ENCODE results near the gene PRR14. TPM values are rescaled to one million over a fixed set of nuclear protein-coding genes. Genes with fewer than 3 reads are reported as not detected.

PRR14 gene
- total and polyA plus RNA-seq, 2 of the 8 experiments (the other 6 are each of a cell fraction or from before 2014, with no cell fraction given) = 3.6 to 16.1 TPM

DNA sequence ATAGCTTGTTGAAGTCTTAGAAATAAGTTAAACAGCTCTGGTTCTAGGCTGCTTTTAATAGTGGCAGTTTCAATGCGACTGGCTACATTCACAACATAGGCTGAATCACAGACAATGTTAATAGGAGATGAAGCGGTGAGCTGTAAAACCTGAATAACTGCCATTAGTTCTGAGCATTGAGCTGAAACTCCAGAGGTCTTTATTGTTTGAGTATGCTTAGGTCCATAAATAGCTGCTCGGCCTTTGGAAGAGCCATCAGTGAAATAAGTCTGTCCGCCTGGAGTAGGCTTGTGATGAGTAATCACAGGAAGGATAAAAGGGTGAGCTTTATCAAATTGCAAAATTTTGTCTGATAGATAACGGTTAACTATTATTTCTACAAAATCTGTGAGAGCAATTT, 31.1 kb upstream of the PRR14 start:
- H3K27ac ChIP-seq (ENCODE audit: low read depth, low read length) = no peak overlapping the region
- H3K4ac ChIP-seq (replicated peaks; ENCODE audit: insufficient read length, low read depth, low read length) = no peak overlapping the region
- 86% methylated on average over 5 of the region's 5 CpGs; no CpG with 5 or more reads in 1 of the 2 experiments for WGBS, 2 experiments (ENCODE audit: extremely low coverage in 1 of 2, insufficient coverage in 1 of 2, insufficient read length in 1 of 2, insufficient replicate concordance in 2 of 2, low coverage in 1 of 2, low lambda C conversion rate in 2 of 2, missing lambda C conversion rate in 1 of 2)
- 0 out of 7 replicates have a peak, but pooled peaks cover 0 to 2% (median 0%) of the 10 kb centered on the region in 4 experiments for H3K4me1 ChIP-seq (replicated peaks in 1 of 4; ENCODE audit: control insufficient read depth in 3 of 4, insufficient read depth in 4 of 4, low read length in 3 of 4)
- H2BK15ac ChIP-seq (ENCODE audit: low read length) = no peak overlapping the region
- H3K23ac ChIP-seq (ENCODE audit: insufficient read length) = no peak overlapping the region
- H2BK120ac ChIP-seq (replicated peaks; ENCODE audit: low read depth, low read length) = no peak overlapping the region
- no peak for DNase-seq (ENCODE audit: low read depth in 1 of 2, low spot score in 2 of 2)
- no peaks in the 10 kb centered on the region for H3K79me1 ChIP-seq (ENCODE audit: low read depth, low read length)
- no peak overlapping the region for H3K4me2 ChIP-seq (ENCODE audit: insufficient read depth in 1 of 2, low read depth in 2 of 2, low read length in 2 of 2)
- ChIA-PET CTCF (ENCODE audit: partially characterized antibody) (interaction anchor here (0.6 to 3.1 kb wide), 10 partner anchors 9 to 194 kb away, joined by 3 to 22 read pairs (median 4); partner anchors contain the start of genes DCTPP1 and ZNF689), POLR2A (ENCODE audit: partially characterized antibody) (interaction anchor here (1.1 to 5.0 kb wide), 4 partner anchors 10 to 190 kb away, joined by 3 to 26 read pairs (median 4); partner anchors contain the start of genes DCTPP1 and ZNF689)
- H3K36me3 ChIP-seq (ENCODE audit: control insufficient read depth in 2 of 4, insufficient read depth in 4 of 4, low read length in 3 of 4) = no peaks in the 10 kb centered on the region
- H4K20me1 ChIP-seq (replicated peaks in 1 of 2; ENCODE audit: control insufficient read depth in 1 of 2, insufficient read depth in 2 of 2, low read length in 2 of 2) = no peaks in the 10 kb centered on the region
- H2AK5ac ChIP-seq (ENCODE audit: low read depth, low read length) = no peak overlapping the region
- H4K91ac ChIP-seq (replicated peaks; ENCODE audit: insufficient read length, low read length) = no peak overlapping the region
- no peak overlapping the region for H3K56ac ChIP-seq (replicated peaks; ENCODE audit: insufficient read length, low read depth, low read length)
- H3K9me3 ChIP-seq (ENCODE audit: insufficient read depth in 2 of 2, low read depth in 1 of 2, low read length in 1 of 2) = no peaks in the 10 kb centered on the region
- H2BK12ac ChIP-seq (ENCODE audit: low read depth, low read length) = no peak overlapping the region
- no peaks in the 10 kb centered on the region; a peak in 2 of 7 replicates for H3K27me3 ChIP-seq (replicated peaks in 1 of 4; ENCODE audit: control insufficient read depth in 3 of 4, extremely low read depth in 1 of 4, insufficient read depth in 3 of 4, low read length in 3 of 4)
- no peak overlapping the region for H3K14ac ChIP-seq (ENCODE audit: insufficient read length)
- H2BK20ac ChIP-seq (ENCODE audit: low read length) = no peak overlapping the region
- H3K18ac ChIP-seq (ENCODE audit: extremely low read depth, low read length) = no peak overlapping the region
- no peak overlapping the region for H4K5ac ChIP-seq (ENCODE audit: insufficient read length, low read depth, low read length)
- FAIRE-seq = no peak
- H3K79me2 ChIP-seq (ENCODE audit: control insufficient read depth in 1 of 2, insufficient read depth in 2 of 2, low read length in 2 of 2) = no peaks in the 10 kb centered on the region
- no peak overlapping the region for H3K9ac ChIP-seq (replicated peaks in 1 of 4; ENCODE audit: extremely low read depth in 1 of 4, low read depth in 3 of 4, low read length in 3 of 4)
- H4K8ac ChIP-seq (ENCODE audit: extremely low read depth, insufficient read depth, low read length) = no peak overlapping the region
- H3K23me2 ChIP-seq (ENCODE audit: low read depth, low read length) = no peaks in the 10 kb centered on the region
- no peak overlapping the region for H2AFZ ChIP-seq (ENCODE audit: low read length)
- H2BK5ac ChIP-seq (ENCODE audit: low read depth, low read length) = no peak overlapping the region
- no peak overlapping the region for H3K4me3 ChIP-seq (ENCODE audit: extremely low read depth in 1 of 4, insufficient read depth in 2 of 4, low read depth in 3 of 4, low read length in 4 of 4)
- TF ChIP-seq, protein P1, sequence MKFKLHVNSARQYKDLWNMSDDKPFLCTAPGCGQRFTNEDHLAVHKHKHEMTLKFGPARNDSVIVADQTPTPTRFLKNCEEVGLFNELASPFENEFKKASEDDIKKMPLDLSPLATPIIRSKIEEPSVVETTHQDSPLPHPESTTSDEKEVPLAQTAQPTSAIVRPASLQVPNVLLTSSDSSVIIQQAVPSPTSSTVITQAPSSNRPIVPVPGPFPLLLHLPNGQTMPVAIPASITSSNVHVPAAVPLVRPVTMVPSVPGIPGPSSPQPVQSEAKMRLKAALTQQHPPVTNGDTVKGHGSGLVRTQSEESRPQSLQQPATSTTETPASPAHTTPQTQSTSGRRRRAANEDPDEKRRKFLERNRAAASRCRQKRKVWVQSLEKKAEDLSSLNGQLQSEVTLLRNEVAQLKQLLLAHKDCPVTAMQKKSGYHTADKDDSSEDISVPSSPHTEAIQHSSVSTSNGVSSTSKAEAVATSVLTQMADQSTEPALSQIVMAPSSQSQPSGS (IDR thresholded peaks at IDR 0.05; ENCODE audit: low read length) = no peak
- TF ChIP-seq CEBPB (IDR thresholded peaks at IDR 0.05; ENCODE audit: low read depth, low read length) (no peak), BACH1 (IDR thresholded peaks at IDR 0.05; ENCODE audit: low read length) (no peak), POLR2AphosphoS5 (IDR thresholded peaks at IDR 0.05; ENCODE audit: low read depth, low read length) (no peak), RXRA (IDR thresholded peaks at IDR 0.05; ENCODE audit: insufficient read depth, low read depth, low read length) (no peak), SUZ12 (IDR thresholded peaks at IDR 0.05; ENCODE audit: low read length) (no peak), PHF8 (conservative IDR thresholded peaks at IDR 0.05; ENCODE audit: low read depth, low read length) (no peak), MAFK (IDR thresholded peaks at IDR 0.05; ENCODE audit: low read depth, low read length) (no peak), MAX (IDR thresholded peaks at IDR 0.05) (no peak), RAD21 (IDR thresholded peaks at IDR 0.05 in 1 of 2, conservative IDR thresholded peaks at IDR 0.05 in 1 of 2; ENCODE audit: low read depth in 2 of 2, low read length in 2 of 2) (no peak), TEAD4 (IDR thresholded peaks at IDR 0.05; ENCODE audit: low read depth, low read length) (no peak), CBX8 (IDR thresholded peaks at IDR 0.05; ENCODE audit: borderline replicate concordance, low read depth, low read length) (no peak)

All from H1 (cell line).